Mesothelial cell of epicardium (in vitro differentiated cells): ENCODE results near the gene ABCA9. TPM values are rescaled to one million over a fixed set of nuclear protein-coding genes. Genes with fewer than 3 reads are reported as not detected.

Source experiments
- DNase-seq, 2 experiments: peaks; one replicate each; pipeline ENCODE4 v3.0.0; 2021; ENCODE audit warnings: low spot score in 2 of 2; ENCODE audit not compliant: unreplicated experiment in 2 of 2
- H3K27ac Mint-ChIP-seq: 2 replicates; pipeline ENCODE4 v1.8.0; 2021; ENCODE audit warnings: mixed read lengths
- H3K27me3 Mint-ChIP-seq: 2 replicates; pipeline ENCODE4 v1.8.0; 2021; ENCODE audit warnings: low read depth, mixed read lengths
- H3K36me3 Mint-ChIP-seq: 2 replicates; pipeline ENCODE4 v1.8.0; 2021; ENCODE audit warnings: mixed read lengths
- H3K4me1 Mint-ChIP-seq: 2 replicates; pipeline ENCODE4 v1.8.0; 2021; ENCODE audit warnings: mixed read lengths
- H3K4me3 Mint-ChIP-seq: 2 replicates; pipeline ENCODE4 v1.8.0; 2021; ENCODE audit warnings: mild to moderate bottlenecking, moderate library complexity, mixed read lengths
- H3K9me3 Mint-ChIP-seq: 2 replicates; pipeline ENCODE4 v1.8.0; 2021; ENCODE audit warnings: mixed read lengths
- total RNA-seq: library from RNA; stranded (reverse); gene quantifications from 3 replicates; pipeline ENCODE4 v1.2.1, GENCODE V29; 2021
- TF ChIP-seq, protein P1 (sequence below): fragments of 200-600 bp; sonication (generic); IDR thresholded peaks from one replicate; pipeline ENCODE4 v1.5.0; 2021; ENCODE audit warnings: antibody characterized with exemption; ENCODE audit not compliant: unreplicated experiment

The ABCA9 gene
- total RNA-seq, 1 donor from 2014 or later: 1.5 TPM

GRCh38 chr17:69042308-69042707 is 18.4 kb downstream of the ABCA9 start:
- DNase-seq: no peak
- TF ChIP-seq, protein P1, sequence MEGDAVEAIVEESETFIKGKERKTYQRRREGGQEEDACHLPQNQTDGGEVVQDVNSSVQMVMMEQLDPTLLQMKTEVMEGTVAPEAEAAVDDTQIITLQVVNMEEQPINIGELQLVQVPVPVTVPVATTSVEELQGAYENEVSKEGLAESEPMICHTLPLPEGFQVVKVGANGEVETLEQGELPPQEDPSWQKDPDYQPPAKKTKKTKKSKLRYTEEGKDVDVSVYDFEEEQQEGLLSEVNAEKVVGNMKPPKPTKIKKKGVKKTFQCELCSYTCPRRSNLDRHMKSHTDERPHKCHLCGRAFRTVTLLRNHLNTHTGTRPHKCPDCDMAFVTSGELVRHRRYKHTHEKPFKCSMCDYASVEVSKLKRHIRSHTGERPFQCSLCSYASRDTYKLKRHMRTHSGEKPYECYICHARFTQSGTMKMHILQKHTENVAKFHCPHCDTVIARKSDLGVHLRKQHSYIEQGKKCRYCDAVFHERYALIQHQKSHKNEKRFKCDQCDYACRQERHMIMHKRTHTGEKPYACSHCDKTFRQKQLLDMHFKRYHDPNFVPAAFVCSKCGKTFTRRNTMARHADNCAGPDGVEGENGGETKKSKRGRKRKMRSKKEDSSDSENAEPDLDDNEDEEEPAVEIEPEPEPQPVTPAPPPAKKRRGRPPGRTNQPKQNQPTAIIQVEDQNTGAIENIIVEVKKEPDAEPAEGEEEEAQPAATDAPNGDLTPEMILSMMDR: no peak
- Mint-ChIP-seq H3K4me1 (peaks cover 3% of the 10 kb centered on the region), H3K9me3 (peaks cover 19% of the 10 kb centered on the region), H3K4me3 (no peak overlapping the region), H3K36me3 (no peaks in the 10 kb centered on the region), H3K27me3 (peaks cover 5% of the 10 kb centered on the region), H3K27ac (no peak overlapping the region)

DNA sequence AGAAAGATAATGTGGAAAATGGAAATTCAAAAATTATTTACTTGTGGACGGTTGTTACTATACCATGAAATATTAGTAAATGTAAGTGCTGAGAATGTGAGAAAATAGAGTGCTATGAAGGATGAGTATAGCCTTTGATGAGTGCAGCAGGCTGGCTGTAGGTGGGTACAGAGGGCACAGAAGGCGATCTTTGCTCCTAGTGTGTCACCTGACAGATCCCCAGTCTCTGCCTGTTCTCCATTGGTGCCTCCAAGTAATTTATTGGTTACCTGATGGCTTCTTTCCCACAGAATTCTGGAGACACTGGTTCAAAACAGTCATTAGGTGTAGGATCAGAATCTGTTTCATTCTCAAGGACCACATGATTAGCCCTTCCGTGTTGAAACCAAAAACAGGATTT is 28.9 kb downstream of the ABCA9 start:
- peaks cover 4% of the 10 kb centered on the region for H3K27me3 Mint-ChIP-seq
- DNase-seq: no peak
- no peak overlapping the region for H3K4me3 Mint-ChIP-seq
- no peak overlapping the region for H3K27ac Mint-ChIP-seq
- H3K36me3 Mint-ChIP-seq: no peaks in the 10 kb centered on the region
- TF ChIP-seq, protein P1: no peak
- peaks cover 9% of the 10 kb centered on the region for H3K9me3 Mint-ChIP-seq
- peaks cover 5% of the 10 kb centered on the region for H3K4me1 Mint-ChIP-seq

- peaks cover 5% of the 10 kb centered on the region for H3K4me1 Mint-ChIP-seq
- peaks cover 3% of the 10 kb centered on the region for H3K9me3 Mint-ChIP-seq
- no peak overlapping the region for H3K4me3 Mint-ChIP-seq
- TF ChIP-seq, protein P1: no peak
- DNase-seq: no peak
- no peaks in the 10 kb centered on the region for H3K36me3 Mint-ChIP-seq
- no peak overlapping the region for H3K27ac Mint-ChIP-seq
- peaks cover 8% of the 10 kb centered on the region for H3K27me3 Mint-ChIP-seq
Measured at GRCh38 chr17:69030169-69030568, 30.6 kb downstream of the ABCA9 start.

DNA sequence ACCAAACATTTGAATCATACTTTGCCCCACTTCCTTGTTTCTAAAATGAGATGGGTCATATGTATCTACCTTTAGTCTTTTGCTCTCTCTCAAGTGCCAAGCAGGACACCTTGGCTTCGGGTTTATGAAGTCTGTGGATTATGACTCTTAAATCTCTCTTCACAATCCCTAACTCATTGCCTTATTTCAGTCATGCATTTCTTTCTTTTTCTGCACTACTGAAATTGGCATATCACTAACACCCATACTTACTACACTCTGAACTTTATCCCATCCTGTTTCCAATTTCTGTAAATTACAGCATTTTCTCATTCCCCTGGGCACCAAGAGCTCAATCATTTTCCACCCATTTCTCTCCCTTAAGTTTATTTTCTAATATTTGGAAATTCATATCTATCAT is 42.0 kb downstream of the ABCA9 start:
- no peak for DNase-seq
- H3K27me3 Mint-ChIP-seq: peaks cover 22% of the 10 kb centered on the region
- H3K4me3 Mint-ChIP-seq: no peak overlapping the region
- no peaks in the 10 kb centered on the region for H3K36me3 Mint-ChIP-seq
- no peaks in the 10 kb centered on the region for H3K4me1 Mint-ChIP-seq
- TF ChIP-seq, protein P1: no peak
- peaks cover 4% of the 10 kb centered on the region for H3K9me3 Mint-ChIP-seq
- H3K27ac Mint-ChIP-seq: no peak overlapping the region

GRCh38 chr17:69018022-69018615 is 42.6 kb downstream of the ABCA9 start:
- TF ChIP-seq, protein P1: no peak
- Mint-ChIP-seq H3K27ac (no peak overlapping the region), H3K27me3 (peaks cover 22% of the 10 kb centered on the region), H3K36me3 (no peaks in the 10 kb centered on the region), H3K4me1 (no peaks in the 10 kb centered on the region), H3K4me3 (no peak overlapping the region), H3K9me3 (peaks cover 5% of the 10 kb centered on the region)
- no peak for DNase-seq

- TF ChIP-seq, protein P1: no peak
- Mint-ChIP-seq H3K27ac (no peak overlapping the region), H3K4me1 (no peaks in the 10 kb centered on the region), H3K36me3 (no peaks in the 10 kb centered on the region), H3K27me3 (peaks cover 19% of the 10 kb centered on the region), H3K9me3 (peaks cover 9% of the 10 kb centered on the region), H3K4me3 (no peak overlapping the region)
- no peak for DNase-seq
Measured at GRCh38 chr17:69015631-69016030, 45.1 kb downstream of the ABCA9 start.
